DOHH2 (cell line): ENCODE measurements around the gene ZNF575.
"Not testable (repeated sequence)": the region's sequence is repeated elsewhere in the genome, so short reads cannot be mapped to it uniquely, and the experiment has no call there.

Source experiments
- H3F3A ChIP-seq: fragments of 200-600 bp; sonication (generic), shearing (Covaris generic); 2 replicates; pipeline ENCODE4 v1.6.0; 2016; ENCODE audit warnings: antibody characterized with exemption, mild to moderate bottlenecking; ENCODE audit not compliant: control insufficient read depth, insufficient read depth
- H3K27ac ChIP-seq: fragments of 200-600 bp; sonication (generic); 2 replicates; pipeline ENCODE4 v1.5.1; 2014; ENCODE audit warnings: low read depth, mild to moderate bottlenecking, low read length, moderate library complexity
- H3K27me3 ChIP-seq: fragments of 200-600 bp; sonication (generic); 2 replicates; pipeline ENCODE4 v1.6.1; 2014; ENCODE audit warnings: mild to moderate bottlenecking, low read length, mixed read lengths; ENCODE audit not compliant: control insufficient read depth
- H3K36me3 ChIP-seq: fragments of 200-600 bp; sonication (generic); 2 replicates; pipeline ENCODE4 v1.6.1; 2014; ENCODE audit warnings: mild to moderate bottlenecking, low read length, moderate library complexity, mixed read lengths; ENCODE audit not compliant: control insufficient read depth
- H3K4me1 ChIP-seq: fragments of 200-600 bp; sonication (generic); 2 replicates; pipeline ENCODE4 v1.6.1; 2014; ENCODE audit warnings: mild to moderate bottlenecking, low read length, mixed read lengths; ENCODE audit not compliant: control insufficient read depth
- H3K4me2 ChIP-seq: fragments of 200-600 bp; sonication (generic); 2 replicates; pipeline ENCODE4 v1.6.0; 2014; ENCODE audit warnings: mild to moderate bottlenecking, low read length, moderate library complexity
- H3K4me3 ChIP-seq: fragments of 200-600 bp; sonication (generic); 2 replicates; pipeline ENCODE4 v1.5.1; 2014; ENCODE audit warnings: mild to moderate bottlenecking, low read length, mixed read lengths
- H3K79me2 ChIP-seq: fragments of 200-600 bp; sonication (generic); 2 replicates; pipeline ENCODE4 v1.6.1; 2014; ENCODE audit warnings: mild to moderate bottlenecking, low read length, mixed read lengths; ENCODE audit not compliant: control insufficient read depth
- H3K9me2 ChIP-seq: fragments of 200-600 bp; sonication (generic); replicated peaks from 2 replicates; pipeline ENCODE4 v1.6.1; 2014; ENCODE audit warnings: mild to moderate bottlenecking, low read length, mixed read lengths; ENCODE audit not compliant: control insufficient read depth
- H3K9me3 ChIP-seq: fragments of 200-600 bp; sonication (generic); 2 replicates; pipeline ENCODE4 v1.6.1; 2014; ENCODE audit warnings: antibody characterized with exemption, low read length, mixed read lengths; ENCODE audit not compliant: control insufficient read depth, insufficient read depth
- H4K20me1 ChIP-seq: fragments of 200-600 bp; sonication (generic); 2 replicates; pipeline ENCODE4 v1.6.0; 2014; ENCODE audit warnings: low read depth, mild to moderate bottlenecking, antibody characterized with exemption, low read length, moderate library complexity; ENCODE audit not compliant: control insufficient read depth, insufficient read depth
- CTCF ChIP-seq: fragments of 200-600 bp; sonication (generic); IDR thresholded peaks from one replicate; pipeline ENCODE4 v1.5.1; 2014; ENCODE audit warnings: antibody characterized with exemption, mild to moderate bottlenecking, low read depth, low read length; ENCODE audit not compliant: poor library complexity, severe bottlenecking
- EZH2phosphoT487 ChIP-seq: fragments of 200-600 bp; sonication (generic); IDR thresholded peaks from 2 replicates; pipeline ENCODE4 v1.6.1; 2017; ENCODE audit warnings: borderline replicate concordance, mild to moderate bottlenecking, antibody characterized with exemption, low read length, moderate library complexity, mixed read lengths

ZNF575 gene

GRCh38 chr19:43510713-43511112 lies 22.3 kb upstream of the ZNF575 start:
- H3K9me3 ChIP-seq, result no peaks in the 10 kb centered on the region
- TF ChIP-seq CTCF (no peak), EZH2phosphoT487 (no peak)
- no peaks in the 10 kb centered on the region for H3K36me3 ChIP-seq
- H3K79me2 ChIP-seq, result no peaks in the 10 kb centered on the region
- H3K27me3 ChIP-seq, result no peaks in the 10 kb centered on the region
- no peaks in the 10 kb centered on the region for H3K9me2 ChIP-seq
- 0 out of 2 replicates have a peak, but pooled peaks cover 2% of the 10 kb centered on the region for H3F3A ChIP-seq
- H4K20me1 ChIP-seq, result no peaks in the 10 kb centered on the region
- H3K4me2 ChIP-seq, result no peak overlapping the region
- H3K4me3 ChIP-seq, result no peak overlapping the region
- H3K4me1 ChIP-seq, result no peaks in the 10 kb centered on the region
- H3K27ac ChIP-seq, result no peak overlapping the region

- Histone ChIP-seq H3K9me2 (no peaks in the 10 kb centered on the region), H4K20me1 (no peaks in the 10 kb centered on the region), H3F3A (no peaks in the 10 kb centered on the region), H3K36me3 (no peaks in the 10 kb centered on the region), H3K27ac (no peak overlapping the region), H3K27me3 (no peaks in the 10 kb centered on the region), H3K4me3 (no peak overlapping the region), H3K4me1 (no peaks in the 10 kb centered on the region), H3K9me3 (no peaks in the 10 kb centered on the region), H3K79me2 (no peaks in the 10 kb centered on the region), H3K4me2 (no peak overlapping the region)
- no peak for TF ChIP-seq CTCF
- TF ChIP-seq EZH2phosphoT487, result no peak
Measured at GRCh38 chr19:43511324-43511723, 21.7 kb upstream of the ZNF575 start.

GRCh38 chr19:43512399-43512798 lies 20.6 kb upstream of the ZNF575 start:
- H3K79me2 ChIP-seq, H4K20me1 ChIP-seq: not testable (repeated sequence)

GRCh38 chr19:43518051-43518450 lies 14.9 kb upstream of the ZNF575 start:
- TF ChIP-seq CTCF, result no peak
- no peak for TF ChIP-seq EZH2phosphoT487
- no peaks in the 10 kb centered on the region for H3K79me2 ChIP-seq
- H3F3A ChIP-seq, result peaks cover 8% of the 10 kb centered on the region; the same call in 1 of the 2 replicates
- no peaks in the 10 kb centered on the region for H3K9me3 ChIP-seq
- no peaks in the 10 kb centered on the region for H3K9me2 ChIP-seq
- no peak overlapping the region for H3K27ac ChIP-seq
- H4K20me1 ChIP-seq, result no peaks in the 10 kb centered on the region
- H3K36me3 ChIP-seq, result no peaks in the 10 kb centered on the region
- H3K4me3 ChIP-seq, result peak overlapping the region; percentile 19; the same call in 1 of the 2 replicates
- peak overlapping the region; percentile 20 for H3K4me2 ChIP-seq
- no peaks in the 10 kb centered on the region for H3K27me3 ChIP-seq
- peaks cover 19% of the 10 kb centered on the region for H3K4me1 ChIP-seq

More at GRCh38 chr19:43512399-43512798, 20.6 kb upstream of the ZNF575 start:
- H3K9me3 ChIP-seq, H3K4me3 ChIP-seq, H3F3A ChIP-seq, H3K4me1 ChIP-seq, H3K27me3 ChIP-seq, H3K9me2 ChIP-seq, H3K36me3 ChIP-seq, H3K27ac ChIP-seq, H3K4me2 ChIP-seq: not testable (repeated sequence)
